HEK293 (cell line): ENCODE data around the gene CMPK1.

ENCODE experiments used
- BCL11B ChIP-seq: fragments of 450-650 bp; formaldehyde crosslinking; IDR thresholded peaks from 2 replicates; pipeline ENCODE4 v1.5.1; 2016; ENCODE audit warnings: low read depth, missing biosample characterization, missing genetic modification characterization
- CTCF ChIP-seq: fragments of 450-650 bp; formaldehyde crosslinking; IDR thresholded peaks from 2 replicates; pipeline ENCODE4 v1.5.1; 2016; ENCODE audit warnings: missing biosample characterization, missing genetic modification characterization
- MYNN ChIP-seq: fragments of 450-650 bp; formaldehyde crosslinking; IDR thresholded peaks from 2 replicates; pipeline ENCODE4 v1.5.1; 2016; ENCODE audit warnings: missing biosample characterization, missing genetic modification characterization, borderline replicate concordance
- PRDM10 ChIP-seq: fragments of 450-650 bp; formaldehyde crosslinking; IDR thresholded peaks from 2 replicates; pipeline ENCODE4 v1.5.1; 2016; ENCODE audit warnings: missing biosample characterization, missing genetic modification characterization
- PRDM4 ChIP-seq: fragments of 450-650 bp; formaldehyde crosslinking; IDR thresholded peaks from 2 replicates; pipeline ENCODE4 v1.5.1; 2017; ENCODE audit warnings: missing biosample characterization, missing genetic modification characterization
- REST ChIP-seq: fragments of 450-650 bp; formaldehyde crosslinking; IDR thresholded peaks from 2 replicates; pipeline ENCODE4 v1.5.1; 2016; ENCODE audit warnings: missing biosample characterization, missing genetic modification characterization
- ZBTB17 ChIP-seq: fragments of 450-650 bp; formaldehyde crosslinking; IDR thresholded peaks from 2 replicates; pipeline ENCODE4 v1.5.1; 2016; ENCODE audit warnings: missing biosample characterization, missing genetic modification characterization
- ZNF18 ChIP-seq: fragments of 450-650 bp; formaldehyde crosslinking; IDR thresholded peaks from 2 replicates; pipeline ENCODE4 v1.5.1; 2016; ENCODE audit warnings: missing biosample characterization, missing genetic modification characterization
- ZNF23 ChIP-seq: fragments of 450-650 bp; formaldehyde crosslinking; IDR thresholded peaks from 2 replicates; pipeline ENCODE4 v1.5.1; 2016; ENCODE audit warnings: missing biosample characterization, missing genetic modification characterization, borderline replicate concordance
- ZNF423 ChIP-seq: fragments of 450-650 bp; formaldehyde crosslinking; IDR thresholded peaks from 2 replicates; pipeline ENCODE4 v1.5.1; 2016; ENCODE audit warnings: missing biosample characterization, missing genetic modification characterization
- ZNF48 ChIP-seq: fragments of 450-650 bp; formaldehyde crosslinking; IDR thresholded peaks from 2 replicates; pipeline ENCODE4 v1.5.1; 2016; ENCODE audit warnings: missing biosample characterization, missing genetic modification characterization
- ZNF677 ChIP-seq: fragments of 450-650 bp; IDR thresholded peaks from 2 replicates; pipeline ENCODE4 v1.5.0; 2018; ENCODE audit warnings: missing biosample characterization, mild to moderate bottlenecking, missing genetic modification characterization, moderate library complexity
- ZNF76 ChIP-seq: fragments of 450-650 bp; formaldehyde crosslinking; IDR thresholded peaks from 2 replicates; pipeline ENCODE4; 2016; ENCODE audit warnings: low read depth, missing biosample characterization, missing genetic modification characterization, borderline replicate concordance
- ZNF768 ChIP-seq: fragments of 450-650 bp; formaldehyde crosslinking; IDR thresholded peaks from 2 replicates; pipeline ENCODE4 v1.5.1; 2018; ENCODE audit warnings: missing biosample characterization, mild to moderate bottlenecking, missing genetic modification characterization

- TF ChIP-seq REST (tag by site-specific recombination) = no peak
- no peak for TF ChIP-seq BCL11B (tag by site-specific recombination)
- TF ChIP-seq ZNF23 (tag by site-specific recombination) = no peak
- TF ChIP-seq CTCF (tag by site-specific recombination) = no peak
- TF ChIP-seq ZNF48 (tag by site-specific recombination) = no peak
- TF ChIP-seq ZNF18 = no peak
- no peak for TF ChIP-seq ZNF76
- TF ChIP-seq PRDM10 = no peak
- no peak for TF ChIP-seq PRDM4 (tag by site-specific recombination)
- no peak for TF ChIP-seq ZNF423
- no peak for TF ChIP-seq ZNF677 (tag by site-specific recombination)
- no peak for TF ChIP-seq ZNF768
- no peak for TF ChIP-seq MYNN
- TF ChIP-seq ZBTB17 = no peak
Measured at GRCh38 chr1:47347735-47348134, 14.1 kb downstream of the CMPK1 start.
